Activated T-helper 17 cell treated with anti-CD3 and anti-CD28 coated beads, Interleukin-2, amount 50 U/mL, for 72 hours (primary cell): ENCODE measurements around the gene ALKBH8. TPM values are rescaled to one million over a fixed set of nuclear protein-coding genes. Genes with fewer than 3 reads are reported as not detected.
"Not testable (repeated sequence)": the region's sequence is repeated elsewhere in the genome, so short reads cannot be mapped to it uniquely, and the experiment has no call there.

Experiments
- ATAC-seq: fragments of 150-1000 bp; cut with Tn5 transposase; replicated peaks from 2 replicates; pipeline ENCODE4 v1.10.0; 2021; ENCODE audit warnings: mild to moderate bottlenecking, moderate library complexity
- H3K27ac Mint-ChIP-seq: one replicate; pipeline ENCODE4 v1.8.0; 2022; ENCODE audit warnings: mixed read lengths
- H3K27me3 Mint-ChIP-seq: one replicate; pipeline ENCODE4 v1.8.0; 2022; ENCODE audit warnings: mixed read lengths
- H3K36me3 Mint-ChIP-seq: one replicate; pipeline ENCODE4 v1.8.0; 2022; ENCODE audit warnings: low read depth, mild to moderate bottlenecking, mixed read lengths
- H3K4me1 Mint-ChIP-seq: one replicate; pipeline ENCODE4 v1.8.0; 2022; ENCODE audit warnings: mixed read lengths
- H3K4me3 Mint-ChIP-seq: one replicate; pipeline ENCODE4 v1.8.0; 2022; ENCODE audit warnings: mild to moderate bottlenecking, mixed read lengths
- H3K9me3 Mint-ChIP-seq: one replicate; pipeline ENCODE4 v1.8.0; 2022; ENCODE audit warnings: mixed read lengths
- total RNA-seq, 2 donors: library from RNA; stranded (reverse); gene quantifications; one replicate each; pipeline ENCODE4 v1.2.3, GENCODE V29; 2022

Gene ALKBH8
- total RNA-seq, 2 donors from 2014 or later, result 5.5 to 9.9 TPM

- Mint-ChIP-seq H3K27ac (no peak overlapping the region), H3K36me3 (peaks cover 60% of the 10 kb centered on the region), H3K4me3 (no peak overlapping the region), H3K4me1 (no peaks in the 10 kb centered on the region), H3K27me3 (no peaks in the 10 kb centered on the region), H3K9me3 (peaks cover 7% of the 10 kb centered on the region)
- ATAC-seq, result no peak
Measured at GRCh38 chr11:107501713-107502112, 63.8 kb downstream of the ALKBH8 start.

DNA sequence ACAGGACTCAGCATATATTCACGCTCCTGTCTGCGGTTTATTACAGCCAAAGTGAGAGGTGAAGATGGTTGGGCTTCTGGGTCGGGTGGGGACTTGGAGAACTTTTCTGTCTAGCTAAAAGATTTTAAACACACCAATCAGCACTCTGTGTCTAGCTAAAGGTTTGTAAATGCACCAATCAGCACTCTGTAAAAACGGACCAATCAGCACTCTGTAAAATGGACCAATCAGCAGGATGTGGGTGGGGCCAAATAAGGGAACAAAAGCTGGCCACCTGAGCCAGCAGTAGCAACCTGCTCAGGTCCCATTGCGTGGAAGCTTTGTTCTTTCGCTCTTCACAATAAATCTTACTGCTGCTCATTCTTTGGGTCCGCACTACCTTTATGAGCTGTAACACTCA, 68.2 kb downstream of the ALKBH8 start:
- H3K27me3 Mint-ChIP-seq, H3K4me1 Mint-ChIP-seq, H3K9me3 Mint-ChIP-seq, H3K4me3 Mint-ChIP-seq, ATAC-seq, H3K27ac Mint-ChIP-seq: not testable (repeated sequence)
- peaks cover 18% of the 10 kb centered on the region for H3K36me3 Mint-ChIP-seq

- Mint-ChIP-seq H3K4me1 (no peaks in the 10 kb centered on the region), H3K27ac (no peak overlapping the region), H3K27me3 (peaks cover 5% of the 10 kb centered on the region), H3K9me3 (peaks cover 4% of the 10 kb centered on the region), H3K4me3 (no peak overlapping the region), H3K36me3 (peaks cover 5% of the 10 kb centered on the region)
- ATAC-seq, result no peak
Measured at GRCh38 chr11:107496011-107496410, 69.5 kb downstream of the ALKBH8 start.

GRCh38 chr11:107494055-107494454, 71.5 kb downstream of the ALKBH8 start:
- no peaks in the 10 kb centered on the region for H3K36me3 Mint-ChIP-seq
- no peaks in the 10 kb centered on the region for H3K4me1 Mint-ChIP-seq
- H3K27me3 Mint-ChIP-seq, result peaks cover 5% of the 10 kb centered on the region
- no peak overlapping the region for H3K4me3 Mint-ChIP-seq
- H3K27ac Mint-ChIP-seq, result no peak overlapping the region
- peaks cover 3% of the 10 kb centered on the region for H3K9me3 Mint-ChIP-seq
- no peak for ATAC-seq

- Mint-ChIP-seq H3K4me1 (no peaks in the 10 kb centered on the region), H3K36me3 (no peaks in the 10 kb centered on the region), H3K9me3 (peaks cover 3% of the 10 kb centered on the region), H3K27ac (no peak overlapping the region), H3K27me3 (peaks cover 7% of the 10 kb centered on the region), H3K4me3 (no peak overlapping the region)
- no peak for ATAC-seq
Measured at GRCh38 chr11:107493117-107493516, 72.4 kb downstream of the ALKBH8 start.

DNA sequence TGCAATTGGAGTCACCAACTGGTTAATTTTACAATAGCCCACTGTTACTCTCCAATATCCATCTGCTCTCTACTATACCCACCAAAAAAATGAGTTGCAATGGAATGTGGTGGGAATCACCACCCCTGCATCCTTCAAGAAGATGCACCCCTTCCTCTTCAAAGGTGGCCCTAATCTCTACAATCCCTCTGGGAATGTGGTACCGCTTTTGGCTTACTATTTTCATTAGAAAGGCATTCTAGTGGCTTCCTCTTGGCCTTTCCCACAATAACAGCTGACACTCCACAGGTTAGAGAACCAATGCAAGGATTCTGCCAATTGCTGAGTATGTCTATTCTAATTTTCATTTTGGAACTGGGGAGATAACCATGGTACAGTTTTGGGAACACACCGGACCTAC, 74.7 kb downstream of the ALKBH8 start:
- H3K9me3 Mint-ChIP-seq, result peaks cover 3% of the 10 kb centered on the region
- H3K4me1 Mint-ChIP-seq, result no peaks in the 10 kb centered on the region
- H3K27me3 Mint-ChIP-seq, result peaks cover 7% of the 10 kb centered on the region
- no peak overlapping the region for H3K4me3 Mint-ChIP-seq
- no peaks in the 10 kb centered on the region for H3K36me3 Mint-ChIP-seq
- ATAC-seq, result no peak
- no peak overlapping the region for H3K27ac Mint-ChIP-seq

DNA sequence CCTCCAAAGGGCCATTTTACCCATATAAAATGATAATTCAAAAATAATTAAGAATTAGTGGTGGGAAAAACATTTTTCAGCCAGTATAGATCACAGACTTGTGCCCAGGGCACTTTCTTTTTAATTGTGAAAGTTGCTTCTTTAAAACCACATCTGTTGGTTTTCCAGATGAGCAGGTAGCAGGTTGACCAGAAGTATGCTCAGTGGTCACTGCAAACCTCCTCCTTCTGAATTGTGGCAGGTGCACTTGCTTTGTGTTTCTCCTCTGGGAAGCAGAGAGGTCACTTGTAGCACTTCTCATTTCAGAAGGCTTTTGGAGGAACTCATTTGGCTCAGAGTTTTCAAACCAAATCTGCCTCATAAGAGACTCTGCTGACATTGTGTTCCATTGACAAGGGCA, 83.3 kb downstream of the ALKBH8 start:
- ATAC-seq, result no peak
- H3K27me3 Mint-ChIP-seq, result peaks cover 23% of the 10 kb centered on the region
- H3K4me1 Mint-ChIP-seq, result no peaks in the 10 kb centered on the region
- H3K36me3 Mint-ChIP-seq, result no peaks in the 10 kb centered on the region
- H3K9me3 Mint-ChIP-seq, result no peaks in the 10 kb centered on the region
- H3K4me3 Mint-ChIP-seq, result no peak overlapping the region
- no peak overlapping the region for H3K27ac Mint-ChIP-seq

DNA sequence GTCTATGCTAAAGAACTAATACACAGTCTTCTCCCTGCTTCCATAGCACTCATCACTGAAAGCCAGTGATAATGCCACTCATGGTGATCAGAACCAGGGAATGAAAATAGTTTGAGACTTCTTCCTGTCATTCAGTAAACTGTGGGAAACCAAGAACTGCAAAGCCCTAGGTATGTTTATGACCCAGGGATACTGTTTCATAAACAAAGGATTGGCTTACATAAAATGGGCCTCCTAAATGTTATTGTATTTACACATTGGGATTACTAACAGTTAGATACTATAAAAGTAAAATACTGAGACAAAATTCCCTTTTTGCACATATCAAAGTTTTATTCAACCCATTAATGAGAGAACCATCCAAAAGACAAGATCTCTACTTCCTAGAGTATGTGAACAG, 86.6 kb downstream of the ALKBH8 start:
- no peaks in the 10 kb centered on the region for H3K36me3 Mint-ChIP-seq
- H3K4me3 Mint-ChIP-seq, result no peak overlapping the region
- ATAC-seq, result no peak
- H3K4me1 Mint-ChIP-seq, result no peaks in the 10 kb centered on the region
- H3K9me3 Mint-ChIP-seq, result no peaks in the 10 kb centered on the region
- H3K27me3 Mint-ChIP-seq, result peaks cover 34% of the 10 kb centered on the region
- no peak overlapping the region for H3K27ac Mint-ChIP-seq

- H3K36me3 Mint-ChIP-seq, result no peaks in the 10 kb centered on the region
- H3K9me3 Mint-ChIP-seq, result no peaks in the 10 kb centered on the region
- H3K27me3 Mint-ChIP-seq, result peaks cover 30% of the 10 kb centered on the region
- H3K27ac Mint-ChIP-seq, result no peak overlapping the region
- no peak for ATAC-seq
- no peaks in the 10 kb centered on the region for H3K4me1 Mint-ChIP-seq
- no peak overlapping the region for H3K4me3 Mint-ChIP-seq
Measured at GRCh38 chr11:107477820-107478219, 87.7 kb downstream of the ALKBH8 start.

DNA sequence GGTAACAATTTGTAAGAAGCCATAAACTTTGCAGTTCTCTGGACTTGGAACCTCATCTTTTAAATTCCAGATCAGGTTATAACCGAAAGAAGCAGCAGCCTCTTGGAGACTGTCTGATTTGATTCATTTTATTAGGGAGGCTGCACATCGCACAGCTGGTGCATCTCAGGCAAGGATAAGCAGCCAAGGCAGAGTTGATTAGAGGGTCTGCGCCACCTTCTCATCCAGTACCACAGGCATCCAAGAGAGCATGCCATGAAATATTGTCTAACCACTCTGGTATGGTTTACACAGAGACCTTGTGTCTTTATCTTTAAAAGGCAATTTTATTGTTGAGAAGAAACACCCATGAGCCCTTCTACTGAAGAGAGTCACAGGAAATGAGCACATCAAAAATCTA, 91.7 kb downstream of the ALKBH8 start:
- no peak overlapping the region for H3K27ac Mint-ChIP-seq
- H3K4me3 Mint-ChIP-seq, result no peak overlapping the region
- no peaks in the 10 kb centered on the region for H3K36me3 Mint-ChIP-seq
- ATAC-seq, result no peak
- H3K9me3 Mint-ChIP-seq, result no peaks in the 10 kb centered on the region
- H3K4me1 Mint-ChIP-seq, result no peaks in the 10 kb centered on the region
- H3K27me3 Mint-ChIP-seq, result peaks cover 53% of the 10 kb centered on the region

DNA sequence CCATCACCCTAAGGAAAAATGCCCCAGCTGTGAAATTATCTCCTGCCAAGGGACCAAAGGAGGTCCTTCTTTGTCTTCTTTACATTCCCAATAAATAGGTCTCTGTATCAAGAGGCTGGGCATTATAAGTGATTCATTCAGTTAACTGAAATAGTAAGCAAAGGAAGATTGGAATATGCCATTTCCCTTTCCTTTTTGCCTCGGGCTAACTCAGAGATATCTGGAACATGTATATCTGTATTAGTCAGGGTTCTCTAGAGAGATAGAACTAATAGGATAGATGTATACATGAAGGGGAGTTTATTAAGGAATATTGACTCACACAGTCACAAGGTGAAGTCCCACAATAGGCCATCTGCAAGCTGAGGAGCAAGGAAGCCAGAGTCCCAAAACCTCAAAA, 92.6 kb downstream of the ALKBH8 start:
- peaks cover 52% of the 10 kb centered on the region for H3K27me3 Mint-ChIP-seq
- H3K4me3 Mint-ChIP-seq, result no peak overlapping the region
- H3K4me1 Mint-ChIP-seq, result no peaks in the 10 kb centered on the region
- no peaks in the 10 kb centered on the region for H3K9me3 Mint-ChIP-seq
- H3K36me3 Mint-ChIP-seq, result no peaks in the 10 kb centered on the region
- no peak for ATAC-seq
- no peak overlapping the region for H3K27ac Mint-ChIP-seq

GRCh38 chr11:107468596-107468995, 96.9 kb downstream of the ALKBH8 start:
- Mint-ChIP-seq H3K27ac (no peak overlapping the region), H3K9me3 (peaks cover under 1% of the 10 kb centered on the region), H3K4me1 (no peaks in the 10 kb centered on the region), H3K27me3 (peaks cover 37% of the 10 kb centered on the region), H3K4me3 (no peak overlapping the region), H3K36me3 (peaks cover 4% of the 10 kb centered on the region)
- ATAC-seq, result no peak

- no peak for ATAC-seq
- H3K4me1 Mint-ChIP-seq, result no peaks in the 10 kb centered on the region
- H3K9me3 Mint-ChIP-seq, result peaks cover 4% of the 10 kb centered on the region
- peaks cover 5% of the 10 kb centered on the region for H3K36me3 Mint-ChIP-seq
- no peak overlapping the region for H3K4me3 Mint-ChIP-seq
- H3K27ac Mint-ChIP-seq, result no peak overlapping the region
- peaks cover 41% of the 10 kb centered on the region for H3K27me3 Mint-ChIP-seq
Measured at GRCh38 chr11:107467696-107468095, 97.8 kb downstream of the ALKBH8 start.

DNA sequence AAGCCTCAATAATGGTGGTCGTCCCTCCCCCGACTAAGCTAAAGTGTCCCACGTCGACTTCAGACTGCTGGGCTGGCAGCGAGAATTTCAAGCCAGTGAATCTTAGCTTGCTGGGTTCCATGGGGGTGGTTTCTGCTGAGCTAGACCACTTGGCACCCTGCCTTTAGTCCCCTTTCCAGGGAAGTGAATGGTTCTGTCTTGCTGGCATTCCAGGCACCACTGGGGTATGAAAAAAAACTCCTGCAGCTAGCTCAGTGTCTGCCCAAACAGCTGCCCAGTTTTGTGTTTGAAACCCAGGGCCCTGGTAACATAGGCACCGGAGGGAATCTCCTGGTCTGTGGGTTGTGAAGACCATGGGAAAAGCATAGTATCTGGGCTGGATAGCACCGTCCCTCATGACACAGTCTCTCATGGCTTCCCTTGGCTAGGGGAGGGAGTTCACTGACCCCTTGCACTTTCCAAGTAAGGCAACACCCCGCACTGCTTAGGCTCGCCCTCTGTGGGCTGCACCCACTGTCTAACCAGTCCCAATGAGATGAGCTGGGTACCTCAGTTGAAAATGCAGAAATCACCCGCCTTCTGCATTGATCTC, 99.2 kb downstream of the ALKBH8 start:
- not testable (repeated sequence) for H3K4me1 Mint-ChIP-seq, H3K4me3 Mint-ChIP-seq, H3K36me3 Mint-ChIP-seq, H3K9me3 Mint-ChIP-seq, H3K27ac Mint-ChIP-seq, ATAC-seq
- H3K27me3 Mint-ChIP-seq, result peaks cover 36% of the 10 kb centered on the region

DNA sequence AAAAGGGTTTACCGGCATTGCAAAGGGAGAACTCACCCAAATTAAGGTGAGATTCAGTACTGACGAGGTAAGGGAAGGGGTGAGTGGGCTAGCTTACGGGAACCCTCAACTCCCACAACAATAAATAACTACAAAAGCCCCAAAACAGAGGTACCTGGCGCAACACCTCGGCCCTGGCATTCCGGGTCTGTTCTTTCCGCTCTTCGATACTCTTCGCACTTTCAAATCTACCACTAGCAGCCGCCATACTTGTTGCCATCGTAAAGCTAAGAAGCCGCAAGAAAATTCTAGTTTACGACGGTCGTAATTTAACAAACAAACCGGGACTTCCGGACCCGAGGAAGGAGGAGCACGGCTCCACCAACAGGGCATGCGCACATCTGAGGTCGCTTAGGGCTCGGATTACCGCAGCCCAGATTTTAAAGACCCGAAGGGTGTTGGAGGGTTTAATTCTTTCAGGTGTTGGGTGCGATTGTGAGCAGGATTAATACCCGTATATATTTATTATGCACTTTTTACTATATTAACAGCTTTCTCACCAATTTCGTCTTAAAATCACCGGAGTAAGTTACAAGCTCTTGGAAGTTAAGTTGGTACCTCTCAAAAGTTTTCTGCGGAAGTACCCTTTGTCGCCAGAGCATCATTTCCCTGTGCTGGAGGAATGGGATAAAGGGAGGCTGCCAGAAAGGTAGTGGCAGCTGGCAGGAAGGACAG, 107.8 kb downstream of the ALKBH8 start, which contains the start of gene CWF19L2:
TSS of gene CWF19L2 (minus strand) at position 268 of the 714 bp plus-strand sequence. CDS start at position 259, 9 bp downstream.
- no peaks in the 10 kb centered on the region for H3K27me3 Mint-ChIP-seq
- H3K36me3 Mint-ChIP-seq, result peaks cover 30% of the 10 kb centered on the region
- H3K4me3 Mint-ChIP-seq, result peak within 1 kb of the TSS; percentile 91
- H3K9me3 Mint-ChIP-seq, result no peaks in the 10 kb centered on the region
- ATAC-seq, result peak; percentile 96
- H3K27ac Mint-ChIP-seq, result peak within 1 kb of the TSS; percentile 95
- H3K4me1 Mint-ChIP-seq, result peaks cover 12% of the 10 kb centered on the region
